Ishikawa (cell line): ENCODE results near the gene ITGA1.

ENCODE experiments used
- CEBPB ChIP-seq: IDR thresholded peaks from 2 replicates; pipeline ENCODE4 v1.6.1; 2012
- CREB1 ChIP-seq: IDR thresholded peaks from 2 replicates; pipeline ENCODE4 v1.6.1; 2012; ENCODE audit warnings: low read depth
- EGR1 ChIP-seq: IDR thresholded peaks from 2 replicates; pipeline ENCODE4 v1.6.1; 2012
- EP300 ChIP-seq: IDR thresholded peaks from 2 replicates; pipeline ENCODE4 v1.6.1; 2012; ENCODE audit warnings: borderline replicate concordance
- FOXM1 ChIP-seq: IDR thresholded peaks from 2 replicates; pipeline ENCODE4 v1.6.1; 2012; ENCODE audit warnings: low read depth, borderline replicate concordance
- MAX ChIP-seq: IDR thresholded peaks from 2 replicates; pipeline ENCODE4 v1.6.1; 2012
- NFIC ChIP-seq: IDR thresholded peaks from 2 replicates; pipeline ENCODE4 v1.6.1; 2012
- RAD21 ChIP-seq: IDR thresholded peaks from 2 replicates; pipeline ENCODE4 v1.6.1; 2012; ENCODE audit warnings: low read depth
- REST ChIP-seq: IDR thresholded peaks from 2 replicates; pipeline ENCODE4 v1.6.1; 2012; ENCODE audit warnings: low read depth, mild to moderate bottlenecking
- TAF1 ChIP-seq: IDR thresholded peaks from 2 replicates; pipeline ENCODE4 v1.6.1; 2012; ENCODE audit warnings: low read depth, mild to moderate bottlenecking
- TCF12 ChIP-seq: IDR thresholded peaks from 2 replicates; pipeline ENCODE4 v1.6.1; 2012; ENCODE audit warnings: low read depth
- TEAD4 ChIP-seq: IDR thresholded peaks from 2 replicates; pipeline ENCODE4 v1.6.1; 2012
- USF1 ChIP-seq: IDR thresholded peaks from 2 replicates; pipeline ENCODE4 v1.6.1; 2012
- YY1 ChIP-seq: IDR thresholded peaks from 2 replicates; pipeline ENCODE4 v1.6.1; 2012; ENCODE audit warnings: low read depth
- ZBTB7A ChIP-seq: IDR thresholded peaks from 2 replicates; pipeline ENCODE4 v1.6.1; 2012; ENCODE audit warnings: low read depth

ITGA1 gene

GRCh38 chr5:52809884-52810283 lies 22.2 kb downstream of the ITGA1 start:
- no peak for TF ChIP-seq REST
- no peak for TF ChIP-seq CEBPB
- no peak for TF ChIP-seq EP300

GRCh38 chr5:52810426-52810825 lies 22.7 kb downstream of the ITGA1 start:
- TF ChIP-seq TAF1 (no peak), CREB1 (no peak), USF1 (no peak), EGR1 (no peak), FOXM1 (no peak), CEBPB (no peak), TCF12 (no peak), YY1 (no peak), REST (no peak), ZBTB7A (no peak), MAX (no peak), NFIC (no peak), EP300 (no peak), RAD21 (no peak), TEAD4 (no peak)

- TF ChIP-seq TCF12, result no peak
- TF ChIP-seq REST, result no peak
- no peak for TF ChIP-seq TAF1
- no peak for TF ChIP-seq YY1
- TF ChIP-seq FOXM1, result no peak
- TF ChIP-seq MAX, result no peak
- no peak for TF ChIP-seq RAD21
- no peak for TF ChIP-seq TEAD4
- TF ChIP-seq EGR1, result no peak
- TF ChIP-seq EP300, result no peak
- no peak for TF ChIP-seq USF1
- TF ChIP-seq CEBPB, result no peak
- no peak for TF ChIP-seq NFIC
- no peak for TF ChIP-seq CREB1
These were observed 23.5 kb downstream of the ITGA1 start for GRCh38 chr5:52811067-52811749.

- TF ChIP-seq EP300, result no peak
- no peak for TF ChIP-seq CEBPB
- TF ChIP-seq MAX, result no peak
- TF ChIP-seq RAD21, result no peak
- no peak for TF ChIP-seq FOXM1
- TF ChIP-seq USF1, result no peak
These were observed 26.8 kb downstream of the ITGA1 start for GRCh38 chr5:52814352-52815148.
